ENCODE data around the gene SLC4A11.

DNA sequence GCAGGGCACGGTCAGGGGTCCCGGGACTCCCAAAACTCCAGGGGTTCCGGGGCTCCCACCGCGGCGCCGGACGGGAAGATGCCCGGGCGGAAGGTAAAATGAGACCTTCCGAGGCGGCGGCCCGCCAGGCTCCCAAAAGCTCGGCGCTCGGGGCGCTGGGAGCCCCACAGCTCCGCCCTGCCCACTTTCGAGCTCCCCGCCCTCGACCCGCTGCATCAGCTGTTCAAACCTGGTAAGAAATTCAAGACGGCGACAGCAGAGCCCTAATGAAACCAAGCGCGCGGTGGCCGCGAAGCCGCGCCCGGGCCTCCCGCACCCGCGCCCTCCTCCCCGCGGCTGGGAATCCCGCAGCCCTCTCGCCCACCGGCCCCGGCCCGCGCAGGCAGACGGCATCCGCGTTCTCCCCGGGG is 369 bp downstream of the SLC4A11 start:
- TF ChIP-seq, protein P1, sequence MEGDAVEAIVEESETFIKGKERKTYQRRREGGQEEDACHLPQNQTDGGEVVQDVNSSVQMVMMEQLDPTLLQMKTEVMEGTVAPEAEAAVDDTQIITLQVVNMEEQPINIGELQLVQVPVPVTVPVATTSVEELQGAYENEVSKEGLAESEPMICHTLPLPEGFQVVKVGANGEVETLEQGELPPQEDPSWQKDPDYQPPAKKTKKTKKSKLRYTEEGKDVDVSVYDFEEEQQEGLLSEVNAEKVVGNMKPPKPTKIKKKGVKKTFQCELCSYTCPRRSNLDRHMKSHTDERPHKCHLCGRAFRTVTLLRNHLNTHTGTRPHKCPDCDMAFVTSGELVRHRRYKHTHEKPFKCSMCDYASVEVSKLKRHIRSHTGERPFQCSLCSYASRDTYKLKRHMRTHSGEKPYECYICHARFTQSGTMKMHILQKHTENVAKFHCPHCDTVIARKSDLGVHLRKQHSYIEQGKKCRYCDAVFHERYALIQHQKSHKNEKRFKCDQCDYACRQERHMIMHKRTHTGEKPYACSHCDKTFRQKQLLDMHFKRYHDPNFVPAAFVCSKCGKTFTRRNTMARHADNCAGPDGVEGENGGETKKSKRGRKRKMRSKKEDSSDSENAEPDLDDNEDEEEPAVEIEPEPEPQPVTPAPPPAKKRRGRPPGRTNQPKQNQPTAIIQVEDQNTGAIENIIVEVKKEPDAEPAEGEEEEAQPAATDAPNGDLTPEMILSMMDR (IDR thresholded peaks at IDR 0.05 in 4 of 5, conservative IDR thresholded peaks at IDR 0.05 in 1 of 5) = no peak
- TF ChIP-seq POLR2A (IDR thresholded peaks at IDR 0.05) = no peak

Data from gastrocnemius medialis (tissue), 4 donors.